Neural crest cell (in vitro differentiated cells): ENCODE measurements around the gene ARRB2. TPM values are rescaled to one million over a fixed set of nuclear protein-coding genes. Genes with fewer than 3 reads are reported as not detected.
"Not testable (repeated sequence)": the region's sequence is repeated elsewhere in the genome, so short reads cannot be mapped to it uniquely, and the experiment has no call there.

Source experiments
- DNase-seq: peaks from one replicate; pipeline ENCODE4 v3.0.0; 2021; ENCODE audit warnings: low read depth, mixed read lengths, low spot score
- H3K27ac Mint-ChIP-seq: one replicate; pipeline ENCODE4 v1.8.0; 2021; ENCODE audit warnings: mild to moderate bottlenecking, mixed read lengths; ENCODE audit not compliant: unreplicated experiment
- H3K27me3 Mint-ChIP-seq: 2 replicates; pipeline ENCODE4 v1.8.0; 2021; ENCODE audit warnings: low read depth, mild to moderate bottlenecking, mixed read lengths
- H3K36me3 Mint-ChIP-seq: 2 replicates; pipeline ENCODE4 v1.8.0; 2021; ENCODE audit warnings: low read depth, mild to moderate bottlenecking, mixed read lengths
- H3K4me1 Mint-ChIP-seq: 2 replicates; pipeline ENCODE4 v1.8.0; 2021; ENCODE audit warnings: mixed read lengths
- H3K4me3 Mint-ChIP-seq: one replicate; pipeline ENCODE4 v1.8.0; 2021; ENCODE audit warnings: mild to moderate bottlenecking, mixed read lengths
- H3K9me3 Mint-ChIP-seq: 2 replicates; pipeline ENCODE4 v1.8.0; 2021; ENCODE audit warnings: mixed read lengths
- CTCF ChIP-seq: fragments of 200-600 bp; sonication (generic); conservative IDR thresholded peaks from 2 replicates; pipeline ENCODE4 v1.5.0; 2021; ENCODE audit warnings: antibody characterized with exemption, mild to moderate bottlenecking
- total RNA-seq: library from RNA; stranded (reverse); gene quantifications from 2 replicates; pipeline ENCODE4 v1.2.1, GENCODE V29; 2021

ARRB2 gene
- total RNA-seq, 1 donor from 2014 or later: 73.4 TPM

- Mint-ChIP-seq H3K36me3 (peaks cover 35% of the 10 kb centered on the region), H3K4me3 (no peak overlapping the region), H3K27me3 (no peaks in the 10 kb centered on the region), H3K27ac (no peak overlapping the region), H3K4me1 (peaks cover 4% of the 10 kb centered on the region), H3K9me3 (no peaks in the 10 kb centered on the region)
- no peak for DNase-seq
- TF ChIP-seq CTCF: no peak
These were observed 19.7 kb upstream of the ARRB2 start for GRCh38 chr17:4690745-4691144.

DNA sequence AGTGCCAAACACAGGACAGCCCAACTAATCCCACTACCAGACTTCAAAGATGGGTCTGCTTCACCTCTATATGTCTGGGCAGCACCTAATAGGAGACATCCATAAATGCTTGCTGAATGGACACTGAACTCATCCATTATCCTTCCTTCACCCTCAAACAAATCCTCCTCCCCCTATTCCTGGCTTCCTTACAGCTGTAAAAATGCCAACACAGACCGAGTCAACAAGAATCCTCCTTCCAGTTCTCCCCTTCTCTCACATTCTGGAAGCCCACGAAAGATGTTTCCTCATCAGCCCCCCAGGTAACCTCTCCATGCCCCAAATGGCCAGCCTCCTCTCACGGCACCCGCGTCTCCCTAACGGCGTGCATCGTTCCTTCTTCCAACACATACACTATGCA is 18.7 kb upstream of the ARRB2 start:
- Mint-ChIP-seq H3K4me1 (peaks cover 4% of the 10 kb centered on the region), H3K27ac (peak overlapping the region; percentile 58), H3K36me3 (peaks cover 32% of the 10 kb centered on the region), H3K9me3 (no peaks in the 10 kb centered on the region), H3K4me3 (no peak overlapping the region), H3K27me3 (no peaks in the 10 kb centered on the region)
- TF ChIP-seq CTCF: no peak
- no peak for DNase-seq

DNA sequence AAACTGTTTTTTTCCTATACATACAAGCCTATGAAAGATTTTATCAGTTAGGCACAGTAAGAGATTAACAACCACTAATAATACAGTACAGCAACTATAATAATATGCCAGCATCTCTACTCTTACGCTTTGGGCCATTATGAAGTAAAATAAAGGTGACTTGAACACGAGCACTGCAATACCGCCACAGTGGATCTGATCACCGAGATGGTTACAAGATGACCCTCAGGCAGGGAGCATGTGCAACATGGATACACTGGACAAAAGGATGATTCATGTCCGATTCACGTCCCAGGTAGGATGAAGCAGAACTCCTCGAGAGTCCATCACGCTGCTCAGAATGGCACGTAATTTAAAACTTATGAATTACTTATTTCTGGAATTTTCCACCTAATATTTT is 17.0 kb upstream of the ARRB2 start:
- Mint-ChIP-seq H3K27ac (no peak overlapping the region), H3K27me3 (no peaks in the 10 kb centered on the region), H3K4me1 (peaks cover 4% of the 10 kb centered on the region), H3K36me3 (peaks cover 24% of the 10 kb centered on the region), H3K4me3 (no peak overlapping the region), H3K9me3 (no peaks in the 10 kb centered on the region)
- no peak for TF ChIP-seq CTCF
- no peak for DNase-seq

- no peak for TF ChIP-seq CTCF
- DNase-seq: no peak
These were observed 14.0 kb upstream of the ARRB2 start for GRCh38 chr17:4696437-4696805.

DNA sequence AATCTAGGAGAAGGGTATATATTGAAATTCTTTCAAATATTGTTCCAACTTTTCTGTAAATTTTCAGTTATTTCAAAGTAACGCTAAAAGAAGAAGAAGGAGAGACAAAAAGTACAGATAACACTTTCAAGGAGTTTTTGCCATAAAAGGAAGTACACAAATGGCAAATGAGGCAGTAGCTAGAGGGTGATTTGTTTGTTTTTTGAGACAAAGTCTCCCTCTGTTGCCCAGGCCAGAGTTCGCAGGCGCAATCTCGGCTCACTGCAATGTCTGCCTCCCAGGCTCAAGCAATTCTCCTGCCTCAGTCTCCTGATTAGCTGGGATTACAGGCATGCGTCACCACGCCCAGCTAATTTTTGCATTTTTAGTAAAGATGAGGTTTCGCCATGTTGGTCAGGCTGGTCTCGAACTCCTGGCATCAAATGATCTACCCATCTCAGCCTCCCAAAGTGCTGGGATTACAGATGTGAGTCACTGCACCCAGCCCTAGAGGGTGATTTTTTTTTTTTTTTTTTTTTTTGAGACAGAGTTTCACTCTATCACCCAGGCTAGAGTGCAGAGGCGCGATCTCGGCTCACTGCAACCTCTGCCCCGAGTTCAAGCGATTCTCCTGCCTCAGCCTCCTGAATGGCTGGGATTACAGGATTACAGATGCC is 10.9 kb upstream of the ARRB2 start:
- H3K4me3 Mint-ChIP-seq: peak overlapping the region; percentile 40
- H3K4me1 Mint-ChIP-seq: peaks cover 29% of the 10 kb centered on the region
- H3K9me3 Mint-ChIP-seq, H3K27me3 Mint-ChIP-seq, H3K36me3 Mint-ChIP-seq, DNase-seq: not testable (repeated sequence)
- H3K27ac Mint-ChIP-seq: peak overlapping the region; percentile 62

More at GRCh38 chr17:4696437-4696805, 14.0 kb upstream of the ARRB2 start:
- Mint-ChIP-seq H3K4me3 (no peak overlapping the region), H3K4me1 (peaks cover 10% of the 10 kb centered on the region), H3K9me3 (no peaks in the 10 kb centered on the region), H3K27ac (no peak overlapping the region), H3K27me3 (no peaks in the 10 kb centered on the region), H3K36me3 (peaks cover 4% of the 10 kb centered on the region)

- no peak for TF ChIP-seq CTCF
- Mint-ChIP-seq H3K27me3 (no peaks in the 10 kb centered on the region), H3K4me3 (peak overlapping the region; percentile 75), H3K4me1 (peaks cover 34% of the 10 kb centered on the region), H3K27ac (no peak overlapping the region), H3K9me3 (no peaks in the 10 kb centered on the region), H3K36me3 (peaks cover 2% of the 10 kb centered on the region)
- no peak for DNase-seq
These were observed 9.3 kb upstream of the ARRB2 start for GRCh38 chr17:4701116-4701515.
